ENCODE results near the gene SLIT3.

SLIT3 gene

GRCh38 chr5:169299191-169299662, 1.7 kb downstream of the SLIT3 start:
- Histone ChIP-seq H3K4me1 (ENCODE audit: control insufficient read depth, insufficient read depth, low read length) (peaks cover 15% of the 10 kb centered on the region), H3K4me3 (ENCODE audit: low read depth, low read length) (no peak overlapping the region)
- POLR2A ChIA-PET = no interaction called here

DNA sequence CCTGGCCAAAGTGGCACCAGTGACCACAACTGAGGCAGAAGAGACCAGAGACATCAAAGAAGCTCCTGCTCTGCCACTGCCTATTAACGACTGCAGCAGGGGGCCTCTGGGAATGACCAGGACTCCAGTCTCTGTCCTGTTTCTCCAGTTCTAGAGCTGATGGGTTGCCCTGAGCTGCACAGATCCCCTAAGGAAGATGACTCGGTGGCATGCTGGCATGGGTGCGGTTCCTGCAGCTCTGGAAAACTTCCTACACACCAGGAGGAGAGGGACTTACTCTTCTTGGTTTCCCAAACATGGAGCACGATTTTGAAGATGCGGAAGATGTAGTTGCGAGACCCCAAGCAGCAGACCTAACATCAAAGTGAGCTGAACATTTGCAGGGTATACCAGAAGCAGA, 2.7 kb downstream of the SLIT3 start:
- TF ChIP-seq, protein P1, sequence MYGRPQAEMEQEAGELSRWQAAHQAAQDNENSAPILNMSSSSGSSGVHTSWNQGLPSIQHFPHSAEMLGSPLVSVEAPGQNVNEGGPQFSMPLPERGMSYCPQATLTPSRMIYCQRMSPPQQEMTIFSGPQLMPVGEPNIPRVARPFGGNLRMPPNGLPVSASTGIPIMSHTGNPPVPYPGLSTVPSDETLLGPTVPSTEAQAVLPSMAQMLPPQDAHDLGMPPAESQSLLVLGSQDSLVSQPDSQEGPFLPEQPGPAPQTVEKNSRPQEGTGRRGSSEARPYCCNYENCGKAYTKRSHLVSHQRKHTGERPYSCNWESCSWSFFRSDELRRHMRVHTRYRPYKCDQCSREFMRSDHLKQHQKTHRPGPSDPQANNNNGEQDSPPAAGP (tag by site-specific recombination; IDR thresholded peaks at IDR 0.05) = no peak
- 0 out of 2 replicates have a peak, but pooled peaks have one; percentile 16 for TF ChIP-seq ZIC2 (tag by site-specific recombination; IDR thresholded peaks at IDR 0.05)
- peaks cover 15% of the 10 kb centered on the region for H3K4me1 ChIP-seq (ENCODE audit: control insufficient read depth, insufficient read depth, low read length)
- H3K9me3 ChIP-seq (ENCODE audit: control insufficient read depth, insufficient read depth, low read depth, low read length) = no peaks in the 10 kb centered on the region
- POLR2A ChIA-PET = no interaction called here
- no peak overlapping the region for H3K4me3 ChIP-seq (ENCODE audit: low read depth, low read length)
- CTCF ChIA-PET = interaction anchor here (0.6 to 1.2 kb wide), 5 partner anchors 10 to 575 kb away, joined by 3 to 4 read pairs (median 3); no protein-coding TSS in a partner anchor
- H3K27ac ChIP-seq (ENCODE audit: extremely low read depth, low read depth, low read length) = no peak overlapping the region
- no peaks in the 10 kb centered on the region for H3K36me3 ChIP-seq (ENCODE audit: control insufficient read depth in 2 of 2, insufficient read depth in 1 of 2, low read length in 2 of 2)

More at GRCh38 chr5:169299191-169299662, 1.7 kb downstream of the SLIT3 start:
- 0 out of 2 replicates have a peak, but pooled peaks have one; percentile 10 for TF ChIP-seq ZBTB17 (tag by site-specific recombination; IDR thresholded peaks at IDR 0.05)
- TF ChIP-seq, protein P2, sequence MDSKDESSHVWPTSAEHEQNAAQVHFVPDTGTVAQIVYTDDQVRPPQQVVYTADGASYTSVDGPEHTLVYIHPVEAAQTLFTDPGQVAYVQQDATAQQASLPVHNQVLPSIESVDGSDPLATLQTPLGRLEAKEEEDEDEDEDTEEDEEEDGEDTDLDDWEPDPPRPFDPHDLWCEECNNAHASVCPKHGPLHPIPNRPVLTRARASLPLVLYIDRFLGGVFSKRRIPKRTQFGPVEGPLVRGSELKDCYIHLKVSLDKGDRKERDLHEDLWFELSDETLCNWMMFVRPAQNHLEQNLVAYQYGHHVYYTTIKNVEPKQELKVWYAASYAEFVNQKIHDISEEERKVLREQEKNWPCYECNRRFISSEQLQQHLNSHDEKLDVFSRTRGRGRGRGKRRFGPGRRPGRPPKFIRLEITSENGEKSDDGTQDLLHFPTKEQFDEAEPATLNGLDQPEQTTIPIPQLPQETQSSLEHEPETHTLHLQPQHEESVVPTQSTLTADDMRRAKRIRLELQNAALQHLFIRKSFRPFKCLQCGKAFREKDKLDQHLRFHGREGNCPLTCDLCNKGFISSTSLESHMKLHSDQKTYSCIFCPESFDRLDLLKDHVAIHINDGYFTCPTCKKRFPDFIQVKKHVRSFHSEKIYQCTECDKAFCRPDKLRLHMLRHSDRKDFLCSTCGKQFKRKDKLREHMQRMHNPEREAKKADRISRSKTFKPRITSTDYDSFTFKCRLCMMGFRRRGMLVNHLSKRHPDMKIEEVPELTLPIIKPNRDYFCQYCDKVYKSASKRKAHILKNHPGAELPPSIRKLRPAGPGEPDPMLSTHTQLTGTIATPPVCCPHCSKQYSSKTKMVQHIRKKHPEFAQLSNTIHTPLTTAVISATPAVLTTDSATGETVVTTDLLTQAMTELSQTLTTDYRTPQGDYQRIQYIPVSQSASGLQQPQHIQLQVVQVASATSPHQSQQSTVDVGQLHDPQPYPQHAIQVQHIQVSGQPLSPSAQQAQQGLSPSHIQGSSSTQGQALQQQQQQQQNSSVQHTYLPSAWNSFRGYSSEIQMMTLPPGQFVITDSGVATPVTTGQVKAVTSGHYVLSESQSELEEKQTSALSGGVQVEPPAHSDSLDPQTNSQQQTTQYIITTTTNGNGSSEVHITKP (tag by site-specific recombination; IDR thresholded peaks at IDR 0.05) = no peak
- no peaks in the 10 kb centered on the region for H3K36me3 ChIP-seq (ENCODE audit: control insufficient read depth in 2 of 2, insufficient read depth in 1 of 2, low read length in 2 of 2)
- CTCF ChIA-PET = interaction anchor here (1.0 to 1.2 kb wide), 2 partner anchors 11 to 250 kb away, joined by 3 to 4 read pairs; no protein-coding TSS in a partner anchor
- no peak overlapping the region for H3K27ac ChIP-seq (ENCODE audit: extremely low read depth, low read depth, low read length)
- no peaks in the 10 kb centered on the region for H3K9me3 ChIP-seq (ENCODE audit: control insufficient read depth, insufficient read depth, low read depth, low read length)

- Histone ChIP-seq H3K36me3 (ENCODE audit: control insufficient read depth in 2 of 2, insufficient read depth in 1 of 2, low read length in 2 of 2) (no peaks in the 10 kb centered on the region), H3K4me1 (ENCODE audit: control insufficient read depth, insufficient read depth, low read length) (peaks cover 9% of the 10 kb centered on the region; the same call in 1 of the 2 replicates), H3K4me3 (ENCODE audit: low read depth, low read length) (no peak overlapping the region), H3K27ac (ENCODE audit: extremely low read depth, low read depth, low read length) (no peak overlapping the region), H3K9me3 (ENCODE audit: control insufficient read depth, insufficient read depth, low read depth, low read length) (no peaks in the 10 kb centered on the region)
- ChIA-PET POLR2A (no interaction called here), CTCF (no interaction called here)
- no peak for TF ChIP-seq ZNF473 (tag by site-specific recombination; IDR thresholded peaks at IDR 0.05)
- TF ChIP-seq, protein P2 (tag by site-specific recombination; IDR thresholded peaks at IDR 0.05) = peak; percentile 33; the same call in 1 of the 2 replicates
Observed at GRCh38 chr5:169296419-169297143, 4.4 kb downstream of the SLIT3 start.

DNA sequence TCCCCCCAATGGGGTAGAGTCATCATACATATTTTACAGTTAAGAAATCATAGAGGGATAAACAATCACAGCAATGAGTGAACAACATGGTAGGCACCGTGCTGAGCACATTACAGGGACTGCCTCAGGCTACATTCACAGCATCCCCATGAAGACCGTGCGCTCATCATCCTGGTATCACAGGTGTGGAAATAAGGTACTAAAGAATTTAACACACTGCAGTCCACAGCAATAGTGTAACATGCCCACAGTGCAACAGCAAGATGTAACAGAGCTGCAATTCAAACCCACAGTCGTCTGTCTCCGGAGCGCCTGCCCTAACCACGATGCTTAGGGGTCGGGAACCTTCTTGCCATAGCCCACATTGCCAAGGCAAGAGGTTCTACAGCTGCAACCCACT, 5.6 kb downstream of the SLIT3 start:
- H3K4me3 ChIP-seq (ENCODE audit: low read depth, low read length) = no peak overlapping the region
- H3K36me3 ChIP-seq (ENCODE audit: control insufficient read depth in 2 of 2, insufficient read depth in 1 of 2, low read length in 2 of 2) = no peaks in the 10 kb centered on the region
- peaks cover 9% of the 10 kb centered on the region; the same call in 1 of the 2 replicates for H3K4me1 ChIP-seq (ENCODE audit: control insufficient read depth, insufficient read depth, low read length)
- H3K27ac ChIP-seq (ENCODE audit: extremely low read depth, low read depth, low read length) = no peak overlapping the region
- H3K9me3 ChIP-seq (ENCODE audit: control insufficient read depth, insufficient read depth, low read depth, low read length) = no peaks in the 10 kb centered on the region
- POLR2A ChIA-PET = no interaction called here
- CTCF ChIA-PET = no interaction called here
- TF ChIP-seq MEIS1 (CRISPR knock-in tag; IDR thresholded peaks at IDR 0.05; ENCODE audit: borderline replicate concordance) = no peak
- no peak for TF ChIP-seq ZNF670 (tag by site-specific recombination; IDR thresholded peaks at IDR 0.05; ENCODE audit: low read depth)
- no peak for TF ChIP-seq PATZ1 (tag by site-specific recombination; IDR thresholded peaks at IDR 0.05)
- TF ChIP-seq ZNF623 (tag by site-specific recombination; IDR thresholded peaks at IDR 0.05) = no peak
- TF ChIP-seq MZF1 (tag by site-specific recombination; IDR thresholded peaks at IDR 0.05; ENCODE audit: borderline replicate concordance) = no peak
- TF ChIP-seq ZNF596 (tag by site-specific recombination; IDR thresholded peaks at IDR 0.05) = no peak
- TF ChIP-seq ZNF501 (tag by site-specific recombination; IDR thresholded peaks at IDR 0.05) = no peak
- no peak for TF ChIP-seq ZNF266 (tag by site-specific recombination; IDR thresholded peaks at IDR 0.05; ENCODE audit: low read depth)
- TF ChIP-seq ZSCAN16 (tag by site-specific recombination; IDR thresholded peaks at IDR 0.05) = no peak
- TF ChIP-seq ZNF302 (tag by site-specific recombination; IDR thresholded peaks at IDR 0.05; ENCODE audit: low read depth) = no peak
- no peak for TF ChIP-seq ZSCAN23 (tag by site-specific recombination; IDR thresholded peaks at IDR 0.05)
